Tongue (tissue), 2 donors: ENCODE data around the gene TSKS. TPM values are rescaled to one million over a fixed set of nuclear protein-coding genes. Genes with fewer than 3 reads are reported as not detected.

Experiments used
- DNase-seq: peaks from one replicate; pipeline ENCODE4 v3.0.0-alpha.2; 2015
- total RNA-seq: library from RNA; depleted of rRNA; stranded (reverse); fragments of >200 nt; gene quantifications from one replicate; pipeline ENCODE4 v1.2.3, GENCODE V29; 2014

Gene TSKS
- total RNA-seq = 1.1 TPM

DNA sequence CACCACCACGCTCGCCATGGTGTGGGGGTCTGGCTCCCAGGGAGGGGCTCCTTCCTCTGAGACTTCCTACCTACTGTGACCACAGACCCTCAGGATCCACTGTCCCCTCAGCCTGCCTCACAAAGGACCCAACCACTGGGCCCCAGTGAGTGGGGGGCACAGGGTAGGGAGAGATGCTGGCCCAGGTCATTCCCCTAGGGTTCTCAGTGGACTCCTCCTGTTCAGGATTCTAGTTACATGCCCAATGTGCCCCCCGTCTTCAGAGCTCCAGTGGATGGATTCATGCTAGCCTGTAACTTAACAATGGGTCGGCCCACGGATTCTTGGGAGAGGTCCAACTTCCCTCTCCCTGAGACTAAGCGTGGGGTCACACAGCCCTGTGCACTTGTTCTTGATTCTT lies at the start of gene TSKS:
TSKS (minus strand) TSS at position 77 of the 400 bp plus-strand sequence; CDS start at position 18, 59 bp downstream.
- DNase-seq = no peak

- no peak for DNase-seq
Measured at GRCh38 chr19:49812452-49812996, 49.4 kb upstream of the TSKS start.

GRCh38 chr19:49811328-49811727 lies 48.2 kb upstream of the TSKS start:
- DNase-seq = no peak

DNA sequence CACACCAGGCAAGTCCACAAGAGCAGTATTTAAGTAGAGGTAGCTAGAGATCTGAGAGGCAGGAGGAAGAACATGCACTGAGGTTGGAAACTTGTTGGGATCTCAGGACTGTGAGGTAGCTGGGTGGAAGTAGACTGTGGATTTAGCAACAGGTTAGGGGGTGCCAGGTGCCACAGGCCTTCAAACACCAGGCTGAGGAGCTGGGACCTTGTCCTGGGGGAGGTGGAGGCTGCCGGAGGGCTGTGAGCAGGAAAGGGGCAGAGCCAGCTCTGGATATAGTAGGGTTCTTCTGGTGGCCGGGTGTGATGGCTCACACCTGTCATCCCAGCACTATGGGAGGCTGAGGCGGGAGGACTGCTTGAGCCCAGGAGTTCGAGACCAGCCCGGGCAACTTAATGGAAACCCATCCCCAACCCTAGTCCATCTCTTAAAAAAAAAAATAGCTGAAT lies 46.9 kb upstream of the TSKS start:
- no peak for DNase-seq

DNA sequence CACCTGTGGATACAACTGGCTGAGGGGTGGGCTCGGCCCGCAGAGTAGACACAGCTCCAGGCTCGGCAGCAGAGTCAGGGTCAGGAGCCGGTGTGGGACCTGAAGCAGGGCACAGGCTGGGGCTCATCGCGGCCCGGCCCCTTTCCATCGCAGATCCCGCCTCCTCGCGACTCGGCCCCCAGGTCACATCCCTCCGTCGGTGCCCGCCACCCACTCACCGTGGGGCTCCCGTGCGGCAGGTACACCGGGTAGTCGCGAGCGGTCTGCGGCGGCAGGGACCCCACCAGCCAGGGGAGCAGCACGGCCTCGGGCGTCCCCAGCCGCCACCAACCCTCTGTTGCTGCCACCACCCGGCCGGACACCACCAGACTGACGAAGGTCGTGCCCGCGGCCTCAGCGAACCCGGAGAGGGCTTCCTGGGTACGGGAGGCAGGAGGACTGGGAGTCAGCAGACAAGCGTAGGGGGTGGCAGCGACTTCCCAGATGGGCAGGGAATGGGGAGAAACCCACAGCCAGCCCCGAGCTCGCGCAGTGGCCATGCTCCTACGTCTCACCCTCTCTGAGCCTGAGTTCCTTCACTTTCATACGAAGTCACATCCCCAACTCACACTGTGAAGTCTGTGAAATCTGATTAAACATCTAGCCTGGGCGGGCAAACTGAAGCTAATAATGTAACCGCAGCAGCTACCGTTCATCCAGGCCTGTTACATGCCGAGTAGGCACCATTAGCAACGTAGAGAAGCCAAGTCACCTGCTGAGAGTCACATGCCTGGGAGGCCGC lies 46.2 kb upstream of the TSKS start:
- peak; percentile 37 for DNase-seq

GRCh38 chr19:49808711-49809159 lies 45.6 kb upstream of the TSKS start:
- peak; percentile 96 for DNase-seq

DNA sequence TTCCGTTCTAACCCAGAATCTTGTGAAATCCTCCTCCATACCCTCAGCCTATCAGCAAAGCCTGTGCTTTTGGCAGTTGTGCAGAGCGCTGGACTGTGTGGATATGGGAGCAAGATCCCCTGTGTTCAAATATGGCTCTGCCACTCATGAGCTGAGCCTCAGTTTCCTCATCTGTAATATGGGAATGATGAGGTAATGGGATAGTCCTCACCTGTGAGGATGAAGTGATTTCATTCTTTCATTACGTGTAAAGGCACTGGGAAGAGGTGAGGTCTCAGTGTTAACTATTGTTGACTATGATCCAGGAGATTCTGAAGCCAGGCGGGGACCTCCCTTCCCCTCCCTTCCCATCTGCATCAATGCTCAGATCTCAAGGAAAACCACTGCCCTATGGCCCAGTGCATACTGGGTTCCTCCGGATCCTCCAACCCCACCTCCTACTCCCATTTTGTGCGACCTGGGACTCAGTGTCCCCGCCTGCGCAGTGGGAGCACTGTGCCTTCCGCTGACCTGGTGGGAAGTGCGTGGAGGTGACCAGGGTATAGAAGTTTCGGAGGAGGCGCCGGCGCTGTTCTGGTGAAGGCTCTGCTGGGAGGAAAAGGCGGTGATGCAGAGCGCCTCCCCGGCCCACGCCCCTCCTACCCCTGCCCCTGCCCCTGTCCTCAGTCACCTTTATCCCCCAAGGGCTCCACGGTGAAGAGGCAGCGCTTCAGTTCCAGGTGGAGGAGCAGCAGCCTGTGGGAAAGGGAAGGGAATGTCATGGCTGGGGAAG lies 45.0 kb upstream of the TSKS start:
- DNase-seq = no peak

- DNase-seq = no peak
Measured at GRCh38 chr19:49807058-49807903, 44.2 kb upstream of the TSKS start.

- DNase-seq = no peak
Measured at GRCh38 chr19:49806620-49806959, 43.5 kb upstream of the TSKS start.

DNA sequence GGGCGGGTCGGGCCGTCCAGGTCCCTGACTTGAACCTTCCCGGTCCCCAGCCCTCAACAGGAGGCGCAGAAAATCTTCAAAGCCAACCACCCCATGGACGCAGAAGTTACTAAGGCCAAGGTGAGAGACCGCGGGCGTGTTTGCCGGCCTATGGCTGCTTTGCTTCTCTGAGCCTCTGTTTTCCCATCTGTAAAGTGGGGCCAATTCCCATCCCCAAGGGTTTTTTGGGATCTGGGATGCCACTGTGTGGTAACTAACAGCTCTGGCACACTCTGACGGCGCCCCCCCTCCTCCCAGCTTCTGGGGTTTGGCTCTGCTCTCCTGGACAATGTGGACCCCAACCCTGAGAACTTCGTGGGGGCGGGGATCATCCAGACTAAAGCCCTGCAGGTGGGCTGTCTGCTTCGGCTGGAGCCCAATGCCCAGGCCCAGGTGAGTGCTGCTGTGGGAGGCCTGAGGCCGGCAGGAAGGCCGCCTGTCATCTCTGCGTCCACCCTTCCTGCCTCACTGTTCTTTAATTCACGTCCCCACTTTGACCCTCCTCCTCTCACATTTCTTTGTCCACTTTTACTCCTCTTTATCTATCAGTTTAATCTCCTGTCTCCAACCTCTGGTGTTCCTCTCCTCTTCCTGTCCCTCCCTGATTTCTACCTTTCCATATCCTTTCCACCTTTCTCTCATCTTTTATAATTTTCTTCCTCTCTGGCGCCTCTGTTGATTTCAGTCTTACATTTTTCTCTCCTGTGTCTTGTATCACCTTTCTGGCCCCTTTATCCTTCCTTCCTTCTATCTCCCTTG lies 42.9 kb upstream of the TSKS start:
- no peak for DNase-seq

- DNase-seq = no peak
Measured at GRCh38 chr19:49803529-49803856, 40.4 kb upstream of the TSKS start.

DNA sequence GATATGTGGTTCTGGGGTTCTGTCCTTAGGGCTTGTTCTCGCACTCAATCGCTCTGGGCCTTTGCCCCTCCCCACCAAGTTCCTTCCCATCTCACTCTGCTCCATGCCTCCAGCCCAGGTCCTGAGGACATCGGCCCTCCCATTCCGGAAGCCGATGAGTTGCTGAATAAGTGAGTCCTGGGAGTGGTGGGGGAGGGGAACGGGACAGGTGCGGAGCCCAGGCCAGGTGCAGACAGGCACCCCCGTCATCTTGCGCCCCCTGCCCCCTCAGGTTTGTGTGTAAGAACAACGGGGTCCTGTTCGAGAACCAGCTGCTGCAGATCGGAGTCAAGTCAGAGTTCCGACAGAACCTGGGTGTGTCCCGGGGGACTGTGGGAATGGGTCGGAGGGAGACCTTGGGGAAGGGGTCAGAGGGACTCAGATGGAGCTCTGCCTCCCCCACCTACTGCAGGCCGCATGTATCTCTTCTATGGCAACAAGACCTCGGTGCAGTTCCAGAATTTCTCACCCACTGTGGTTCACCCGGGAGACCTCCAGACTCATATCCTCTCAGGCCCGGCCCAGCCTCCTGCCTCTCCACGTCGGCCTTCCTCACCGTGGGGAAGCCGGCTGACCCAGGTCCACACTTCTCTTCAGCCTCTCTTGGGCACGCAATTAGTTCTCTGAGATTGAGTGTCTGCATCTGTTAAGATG lies 39.9 kb upstream of the TSKS start:
- DNase-seq = no peak

DNA sequence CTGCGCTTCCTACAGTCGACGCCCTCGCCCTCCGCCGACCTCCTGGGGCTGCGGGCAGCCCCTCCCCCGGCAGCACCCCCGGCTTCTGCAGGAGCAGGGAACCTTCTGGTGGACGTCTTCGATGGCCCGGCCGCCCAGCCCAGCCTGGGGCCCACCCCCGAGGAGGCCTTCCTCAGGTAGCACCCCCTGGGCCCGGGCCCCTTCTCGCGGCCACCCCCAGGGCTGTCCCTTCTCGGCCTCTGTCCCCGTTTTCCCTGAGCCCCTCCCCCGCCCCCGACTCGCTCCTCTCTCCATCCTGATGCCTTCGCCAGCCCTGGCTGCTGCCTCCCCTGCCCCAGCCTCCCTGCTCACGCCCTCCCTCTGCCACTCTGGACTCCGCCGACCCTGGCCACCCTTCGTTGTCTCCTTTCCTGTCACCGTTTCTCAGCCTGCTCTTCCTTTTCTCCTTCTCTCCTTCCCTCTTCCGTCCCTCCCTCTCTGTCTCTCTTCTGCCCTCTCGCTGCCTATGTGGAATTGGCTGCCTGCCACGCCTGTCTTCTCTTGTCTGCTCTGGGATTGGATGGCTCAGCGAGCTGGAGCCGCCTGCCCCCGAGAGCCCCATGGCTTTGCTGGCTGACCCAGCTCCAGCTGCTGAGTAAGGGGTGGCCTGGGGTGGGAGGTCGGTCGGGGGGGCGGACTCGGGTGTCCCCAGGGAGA lies 39.0 kb upstream of the TSKS start:
- DNase-seq = peak; percentile 97

GRCh38 chr19:49801401-49801888 lies 38.3 kb upstream of the TSKS start:
- no peak for DNase-seq

DNA sequence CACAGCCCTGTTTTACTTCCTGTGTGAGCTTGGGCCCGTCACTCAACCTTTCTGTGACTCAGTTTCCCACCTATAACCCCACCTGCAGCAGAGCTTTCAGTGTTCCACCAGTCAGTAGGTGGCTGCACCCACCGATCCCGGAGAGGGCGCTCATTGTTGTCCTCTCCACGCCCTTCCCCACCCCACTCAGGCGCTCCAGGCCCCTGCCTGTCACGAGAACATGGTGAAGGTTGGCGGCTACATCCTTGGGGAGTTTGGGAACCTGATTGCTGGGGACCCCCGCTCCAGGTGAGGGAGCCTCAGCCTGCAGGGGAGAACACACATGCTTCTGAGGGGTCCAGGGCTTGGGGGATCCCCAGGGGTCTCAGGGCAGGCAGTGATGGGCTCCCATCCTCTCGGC lies 37.7 kb upstream of the TSKS start:
- no peak for DNase-seq

- no peak for DNase-seq
Measured at GRCh38 chr19:49799798-49800376, 36.8 kb upstream of the TSKS start.

DNA sequence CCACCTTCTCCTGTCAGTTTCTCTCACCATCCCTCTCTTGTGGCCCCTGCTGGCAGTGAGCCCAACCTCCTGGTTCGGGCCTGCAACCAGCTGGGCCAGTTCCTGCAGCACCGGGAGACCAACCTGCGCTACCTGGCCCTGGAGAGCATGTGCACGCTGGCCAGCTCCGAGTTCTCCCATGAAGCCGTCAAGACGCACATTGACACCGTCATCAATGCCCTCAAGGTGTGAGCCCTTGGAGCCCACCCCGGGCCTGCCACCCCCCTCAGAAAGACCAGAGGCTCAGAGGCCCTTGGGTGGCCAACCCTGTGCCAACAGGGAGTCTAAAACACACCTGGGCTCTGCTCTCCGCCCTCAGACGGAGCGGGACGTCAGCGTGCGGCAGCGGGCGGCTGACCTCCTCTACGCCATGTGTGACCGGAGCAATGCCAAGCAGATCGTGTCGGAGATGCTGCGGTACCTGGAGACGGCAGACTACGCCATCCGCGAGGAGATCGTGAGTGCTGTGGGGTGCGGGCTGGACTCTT lies 36.2 kb upstream of the TSKS start:
- no peak for DNase-seq

DNA sequence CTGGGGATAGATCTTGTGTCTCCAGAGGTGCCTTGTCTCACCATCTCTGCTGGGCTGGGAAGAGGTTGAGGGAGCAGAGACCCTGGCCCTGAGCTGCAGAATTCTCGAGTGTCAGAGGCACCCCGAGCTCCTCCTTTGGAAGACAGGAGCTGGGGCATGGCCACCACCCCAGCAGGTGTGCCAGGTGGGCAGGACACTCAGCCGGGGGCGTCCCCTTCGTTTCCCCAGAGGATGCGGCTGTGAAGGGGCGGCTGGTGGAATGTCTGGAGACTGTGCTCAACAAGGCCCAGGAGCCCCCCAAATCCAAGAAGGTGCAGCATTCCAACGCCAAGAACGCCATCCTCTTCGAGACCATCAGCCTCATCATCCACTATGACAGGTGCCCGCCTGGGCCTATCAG lies 35.5 kb upstream of the TSKS start:
- no peak for DNase-seq

- DNase-seq = no peak
Measured at GRCh38 chr19:49795615-49796014, 32.5 kb upstream of the TSKS start.

GRCh38 chr19:49793561-49793840 lies 30.4 kb upstream of the TSKS start:
- DNase-seq = no peak
